Hepatocyte (in vitro differentiated cells): ENCODE data around the gene DDX41. TPM values are rescaled to one million over a fixed set of nuclear protein-coding genes. Genes with fewer than 3 reads are reported as not detected.

ENCODE experiments used
- DNase-seq: peaks from one replicate; pipeline ENCODE4 v3.0.0-alpha.2; 2016; ENCODE audit warnings: low spot score
- H2AFZ ChIP-seq: fragments of 200-600 bp; sonication (generic); 2 replicates; pipeline ENCODE4 v1.6.0; 2016; ENCODE audit warnings: antibody characterized with exemption, mild to moderate bottlenecking
- H3K27ac ChIP-seq: fragments of 200-600 bp; sonication (generic); 2 replicates; pipeline ENCODE4 v1.5.1; 2016; ENCODE audit warnings: mild to moderate bottlenecking
- H3K27me3 ChIP-seq: fragments of 200-600 bp; sonication (generic); 2 replicates; pipeline ENCODE4 v1.6.1; 2016
- H3K36me3 ChIP-seq: fragments of 200-600 bp; sonication (generic); replicated peaks from 2 replicates; pipeline ENCODE4 v1.5.1; 2016; ENCODE audit warnings: low read depth; ENCODE audit not compliant: insufficient read depth
- H3K4me1 ChIP-seq: fragments of 200-600 bp; sonication (generic); 2 replicates; pipeline ENCODE4 v1.5.1; 2016; ENCODE audit warnings: mild to moderate bottlenecking, moderate library complexity; ENCODE audit not compliant: insufficient read depth
- H3K4me2 ChIP-seq: fragments of 200-600 bp; sonication (generic); 2 replicates; pipeline ENCODE4 v1.6.0; 2016
- H3K4me3 ChIP-seq: fragments of 200-600 bp; sonication (generic); 2 replicates; pipeline ENCODE4 v1.5.1; 2016; ENCODE audit warnings: mild to moderate bottlenecking
- H3K79me2 ChIP-seq: fragments of 200-600 bp; sonication (generic); 2 replicates; pipeline ENCODE4 v1.6.0; 2017; ENCODE audit warnings: mild to moderate bottlenecking
- H3K9me2 ChIP-seq: fragments of 200-600 bp; sonication (generic); replicated peaks from 2 replicates; pipeline ENCODE4 v1.6.0; 2017; ENCODE audit warnings: mild to moderate bottlenecking; ENCODE audit not compliant: insufficient read depth
- H3K9me3 ChIP-seq: fragments of 200-600 bp; sonication (generic); 2 replicates; pipeline ENCODE4 v1.5.1; 2016; ENCODE audit warnings: low read depth, mild to moderate bottlenecking
- H4K20me1 ChIP-seq: fragments of 200-600 bp; sonication (generic); 2 replicates; pipeline ENCODE4 v1.6.0; 2016; ENCODE audit warnings: mild to moderate bottlenecking; ENCODE audit not compliant: insufficient read depth, poor library complexity, severe bottlenecking
- CTCF ChIP-seq: fragments of 200-600 bp; sonication (generic); IDR thresholded peaks from 2 replicates; pipeline ENCODE4 v1.5.1; 2016; ENCODE audit warnings: antibody characterized with exemption, mild to moderate bottlenecking; ENCODE audit not compliant: poor library complexity
- EZH2 ChIP-seq: fragments of 200-600 bp; sonication (generic); IDR thresholded peaks from 2 replicates; pipeline ENCODE4 v1.6.1; 2016; ENCODE audit warnings: antibody characterized with exemption, mild to moderate bottlenecking, borderline replicate concordance
- EZH2phosphoT487 ChIP-seq: fragments of 200-600 bp; sonication (generic); IDR thresholded peaks from one replicate; pipeline ENCODE4 v1.6.1; 2018; ENCODE audit warnings: antibody characterized with exemption, mild to moderate bottlenecking, low read depth, moderate library complexity; ENCODE audit not compliant: unreplicated experiment, severe bottlenecking
- WGBS: methylation state at CpG from one replicate; pipeline ENCODE4 v1.1.6; 2016; ENCODE audit warnings: low lambda C conversion rate; ENCODE audit errors: missing lambda C conversion rate; 5-methylcytosine and 5-hydroxymethylcytosine counted together
- polyA plus RNA-seq: library from polyadenylated mRNA; unstranded; fragments of >200 nt; fragmentation: Nextera tagmentation; extraction: Ambion mirVana; gene quantifications from 2 replicates; pipeline ENCODE4 v1.2.1, GENCODE V29; 2016
- total RNA-seq: library from RNA; depleted of rRNA; stranded (reverse); fragments of >200 nt; gene quantifications from 2 replicates; pipeline ENCODE4 v1.2.3, GENCODE V29; 2014

DDX41 gene
- total and polyA plus RNA-seq, 2 experiments from 2014 or later, result 45.0 to 50.7 TPM

- peak overlapping the region; percentile 88 for H3K27ac ChIP-seq
These were observed 40.4 kb upstream of the DDX41 start for GRCh38 chr5:177557041-177557647.

GRCh38 chr5:177555665-177556064, 38.9 kb upstream of the DDX41 start:
- DNase-seq, result no peak
- Histone ChIP-seq H3K27me3 (no peaks in the 10 kb centered on the region), H3K79me2 (peaks cover 38% of the 10 kb centered on the region), H3K27ac (no peak overlapping the region), H4K20me1 (peaks cover 30% of the 10 kb centered on the region), H3K4me1 (peaks cover 25% of the 10 kb centered on the region), H3K9me2 (no peaks in the 10 kb centered on the region), H3K4me2 (no peak overlapping the region), H2AFZ (no peak overlapping the region), H3K4me3 (no peak overlapping the region), H3K9me3 (no peaks in the 10 kb centered on the region), H3K36me3 (peaks cover 5% of the 10 kb centered on the region)
- TF ChIP-seq EZH2 (no peak), EZH2phosphoT487 (no peak)
- WGBS, result 90% methylated on average over 5 of the region's 5 CpGs

More at GRCh38 chr5:177557041-177557647, 40.4 kb upstream of the DDX41 start:
- no peaks in the 10 kb centered on the region for H3K27me3 ChIP-seq
- no peaks in the 10 kb centered on the region for H3K9me3 ChIP-seq
- peaks cover 23% of the 10 kb centered on the region for H3K79me2 ChIP-seq
- peak; percentile 73 for DNase-seq
- H3K4me2 ChIP-seq, result no peak overlapping the region
- H3K36me3 ChIP-seq, result peaks cover 2% of the 10 kb centered on the region
- 41% methylated on average over 4 of the region's 4 CpGs for WGBS
- H4K20me1 ChIP-seq, result peaks cover 16% of the 10 kb centered on the region
- no peak overlapping the region for H2AFZ ChIP-seq
- H3K9me2 ChIP-seq, result no peaks in the 10 kb centered on the region
- no peak overlapping the region for H3K4me3 ChIP-seq
- no peak for TF ChIP-seq EZH2
- peaks cover 25% of the 10 kb centered on the region for H3K4me1 ChIP-seq

GRCh38 chr5:177555228-177555627, 38.5 kb upstream of the DDX41 start:
- Histone ChIP-seq H3K27me3 (no peaks in the 10 kb centered on the region), H3K9me2 (no peaks in the 10 kb centered on the region), H3K27ac (no peak overlapping the region), H3K4me3 (no peak overlapping the region), H3K4me1 (peaks cover 25% of the 10 kb centered on the region), H3K79me2 (peaks cover 42% of the 10 kb centered on the region), H3K36me3 (peaks cover 5% of the 10 kb centered on the region), H2AFZ (no peak overlapping the region), H3K9me3 (no peaks in the 10 kb centered on the region), H4K20me1 (peaks cover 32% of the 10 kb centered on the region), H3K4me2 (peak overlapping the region; percentile 74)
- WGBS, result 91% methylated on average over 2 of the region's 2 CpGs
- no peak for TF ChIP-seq EZH2
- TF ChIP-seq CTCF, result no peak
- no peak for TF ChIP-seq EZH2phosphoT487
- no peak for DNase-seq

GRCh38 chr5:177554474-177555111, 37.8 kb upstream of the DDX41 start, which contains the start of gene FAM193B:
FAM193B (minus strand) TSS chr5:177554563; CDS start chr5:177554458, 105 bp downstream.
- DNase-seq, result peak; percentile 96
- peaks cover 48% of the 10 kb centered on the region for H3K79me2 ChIP-seq
- TF ChIP-seq CTCF, result peak; percentile 22
- no peak for TF ChIP-seq EZH2
- peak within 1 kb of the TSS; percentile 96 for H3K4me3 ChIP-seq
- H3K4me1 ChIP-seq, result peaks cover 25% of the 10 kb centered on the region
- H3K27me3 ChIP-seq, result no peaks in the 10 kb centered on the region
- no peaks in the 10 kb centered on the region for H3K9me3 ChIP-seq
- H4K20me1 ChIP-seq, result peaks cover 32% of the 10 kb centered on the region
- H3K9me2 ChIP-seq, result no peaks in the 10 kb centered on the region
- peak within 1 kb of the TSS; percentile 78 for H3K27ac ChIP-seq
- peak within 1 kb of the TSS; percentile 95 for H3K4me2 ChIP-seq
- WGBS, result 18% methylated on average over 37 of the region's 49 CpGs
- H3K36me3 ChIP-seq, result peaks cover 5% of the 10 kb centered on the region
- H2AFZ ChIP-seq, result peak within 1 kb of the TSS; percentile 68
